ENCODE measurements around the gene TINCR. TPM values are rescaled to one million over a fixed set of nuclear protein-coding genes. Genes with fewer than 3 reads are reported as not detected.
"Not testable (repeated sequence)": the region's sequence is repeated elsewhere in the genome, so short reads cannot be mapped to it uniquely, and the experiment has no call there.

The TINCR gene
- total RNA-seq, 8 experiments from 2014 or later: 0.46 to 2.6 (median 1.1) TPM

DNA sequence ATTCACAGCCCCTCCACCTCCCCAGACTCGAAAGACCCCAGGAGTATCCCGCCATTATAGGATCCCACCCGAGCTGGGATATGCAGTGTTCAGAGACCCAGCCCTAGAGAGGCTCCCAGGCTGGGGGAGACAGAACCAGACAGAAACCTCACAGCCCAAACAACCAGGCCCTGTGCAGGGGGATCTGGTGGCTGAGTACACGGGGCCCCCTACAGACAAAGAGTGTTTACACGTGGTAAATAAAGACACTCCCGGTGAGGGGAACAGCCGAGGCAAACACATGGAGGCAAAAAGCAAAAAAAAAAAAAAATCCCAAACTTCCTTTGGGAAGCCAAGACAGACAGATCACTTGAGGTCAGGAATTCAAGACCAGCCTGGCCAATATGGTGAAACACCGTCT, 25.1 kb downstream of the TINCR start:
- Histone ChIP-seq H3K4me3 (no peak overlapping the region), H3K4me1 (replicated peaks in 1 of 2) (peaks cover 10 to 12% of the 10 kb centered on the region in 2 donors), H3K27ac (no peak overlapping the region)
- peak in 2 of 8 experiments; percentile 10 to 22 for ATAC-seq (replicated peaks in 6 of 8)
- in situ Hi-C loops (cut with MboI; ENCODE audit: low pct_unique_long_range_greater_than_20kb in 2 of 9, low sequenced_read_pairs in 9 of 9, unreplicated experiment in 9 of 9): no loop called here
- WGBS, 10 experiments: 6 to 85% (median 60%) methylated on average over 1 to 6 of the region's 8 CpGs; no CpG with 5 or more reads in 5 of the 10 experiments

DNA sequence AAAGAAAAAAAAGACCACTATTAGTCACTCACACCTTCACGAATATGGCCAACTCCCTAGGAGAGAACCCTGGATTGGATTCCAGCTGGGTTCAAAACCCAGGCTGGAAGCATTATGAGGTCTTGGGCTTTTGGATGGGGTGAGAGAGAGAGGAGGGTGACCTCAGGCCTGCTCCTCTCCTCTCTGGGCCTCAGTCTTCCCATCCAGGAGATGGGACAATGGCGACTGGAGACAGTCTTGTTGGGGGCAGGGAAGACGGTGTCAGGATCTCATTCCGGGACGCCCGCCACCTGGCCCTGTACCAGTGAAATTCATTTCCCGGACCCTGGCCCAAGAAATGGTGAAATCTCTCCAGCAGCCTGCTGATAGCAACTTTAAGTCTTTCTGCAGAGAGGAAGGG, 26.3 kb downstream of the TINCR start:
- Histone ChIP-seq H3K4me1 (replicated peaks in 1 of 2) (peaks cover 20 to 24% of the 10 kb centered on the region in 2 donors), H3K4me3 (no peak overlapping the region), H3K27ac (no peak overlapping the region)
- 86 to 100% (median 91%) methylated on average over 1 to 3 of the region's 7 CpGs; no CpG with 5 or more reads in 5 of the 10 experiments for WGBS, 10 experiments
- ATAC-seq (replicated peaks in 6 of 8): no peak
- in situ Hi-C loops (cut with MboI; ENCODE audit: low pct_unique_long_range_greater_than_20kb in 2 of 9, low sequenced_read_pairs in 9 of 9, unreplicated experiment in 9 of 9): no loop called here

GRCh38 chr19:5540208-5540607, 27.5 kb downstream of the TINCR start:
- no peak for ATAC-seq (replicated peaks in 6 of 8)

DNA sequence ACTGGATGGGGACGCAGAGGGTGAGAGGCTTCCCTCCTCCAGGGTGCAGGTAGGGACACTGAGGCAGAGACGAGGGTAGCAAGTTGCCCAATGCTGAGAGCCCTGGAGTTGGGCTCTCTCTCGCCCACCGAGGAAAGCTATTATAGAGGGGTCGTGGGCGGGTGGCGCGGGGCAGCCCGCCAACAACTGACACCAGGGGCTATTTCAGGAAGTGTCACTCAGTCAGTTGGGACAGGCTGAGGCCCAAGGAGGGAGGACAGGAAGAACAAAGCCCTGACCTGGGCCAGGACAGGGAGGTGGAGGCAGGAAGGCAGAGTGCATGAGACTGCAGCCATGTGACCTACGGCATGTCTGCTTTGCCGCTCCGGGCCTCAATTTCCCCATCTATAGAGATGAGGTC, 29.9 kb downstream of the TINCR start:
- Histone ChIP-seq H3K27ac (no peak overlapping the region), H3K4me3 (no peak overlapping the region), H3K4me1 (replicated peaks in 1 of 2) (peaks cover 26 to 30% of the 10 kb centered on the region in 2 donors)
- 40 to 100% (median 81%) methylated on average over 1 to 6 of the region's 12 CpGs; no CpG with 5 or more reads in 4 of the 10 experiments for WGBS, 10 experiments
- in situ Hi-C loops (cut with MboI; ENCODE audit: low pct_unique_long_range_greater_than_20kb in 2 of 9, low sequenced_read_pairs in 9 of 9, unreplicated experiment in 9 of 9): no loop called here
- ATAC-seq (replicated peaks in 6 of 8): no peak

More at GRCh38 chr19:5540208-5540607, 27.5 kb downstream of the TINCR start:
- WGBS, 10 experiments: 73 to 100% (median 96%) methylated on average over 1 to 7 of the region's 10 CpGs; no CpG with 5 or more reads in 3 of the 10 experiments
- H3K27ac ChIP-seq: no peak overlapping the region
- in situ Hi-C loops (cut with MboI; ENCODE audit: low pct_unique_long_range_greater_than_20kb in 2 of 9, low sequenced_read_pairs in 9 of 9, unreplicated experiment in 9 of 9): no loop called here
- no peak overlapping the region for H3K4me3 ChIP-seq
- peaks cover 26 to 30% of the 10 kb centered on the region in 2 donors for H3K4me1 ChIP-seq (replicated peaks in 1 of 2)

- WGBS, 10 experiments: 43 to 100% (median 70%) methylated on average over 1 to 9 of the region's 12 CpGs; no CpG with 5 or more reads in 3 of the 10 experiments
- Histone ChIP-seq H3K4me3 (peak overlapping the region in 1 of 5 donors; percentile 12), H3K4me1 (replicated peaks in 1 of 2) (peaks cover 26 to 30% of the 10 kb centered on the region in 2 donors), H3K27ac (peak overlapping the region; percentile 23 to 65)
- in situ Hi-C loops (cut with MboI; ENCODE audit: low pct_unique_long_range_greater_than_20kb in 2 of 9, low sequenced_read_pairs in 9 of 9, unreplicated experiment in 9 of 9): not testable (repeated sequence)
- peak in 5 of 8 experiments; percentile 15 to 47 (median 26) for ATAC-seq (replicated peaks in 6 of 8)
Measured at GRCh38 chr19:5536982-5537579, 30.7 kb downstream of the TINCR start.

- 0 to 8% (median 4%) methylated on average over 1 to 8 of the region's 38 CpGs; no CpG with 5 or more reads in 6 of the 10 experiments for WGBS, 10 experiments
- in situ Hi-C loops (cut with MboI; ENCODE audit: low pct_unique_long_range_greater_than_20kb in 2 of 9, low sequenced_read_pairs in 9 of 9, unreplicated experiment in 9 of 9): no loop called here
- H3K4me3 ChIP-seq: peak overlapping the region in 3 of 5 donors; percentile 4 to 16 (median 12)
Measured at GRCh38 chr19:5536337-5536894, 31.3 kb downstream of the TINCR start.

GRCh38 chr19:5534787-5535586, 32.8 kb downstream of the TINCR start:
- H3K27ac ChIP-seq: no peak overlapping the region

More at GRCh38 chr19:5536337-5536894, 31.3 kb downstream of the TINCR start:
- peak overlapping the region; percentile 65 to 81 for H3K27ac ChIP-seq
- ATAC-seq (replicated peaks in 6 of 8): peak; percentile 45 to 89 (median 86)
- H3K4me1 ChIP-seq (replicated peaks in 1 of 2): peaks cover 26 to 30% of the 10 kb centered on the region in 2 donors

DNA sequence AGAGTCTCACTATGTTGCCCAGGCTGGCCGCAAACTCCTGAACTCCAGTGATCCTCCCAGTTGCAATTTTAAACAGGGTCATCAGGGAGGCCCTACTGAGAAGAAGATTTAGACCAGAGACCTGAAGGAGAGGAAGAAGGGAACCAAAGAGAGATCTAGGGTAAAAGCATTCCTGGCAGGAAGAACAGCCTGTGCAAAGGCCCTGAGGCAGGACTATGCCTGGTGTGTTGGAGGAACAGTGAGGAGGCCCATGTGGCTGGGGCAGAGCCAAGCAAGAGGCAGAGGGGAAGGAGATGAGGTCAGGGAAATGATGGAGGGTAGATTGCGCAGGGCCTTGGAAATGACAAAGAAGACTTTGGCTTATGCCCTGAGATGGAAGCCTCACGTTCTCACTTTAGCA, 34.5 kb downstream of the TINCR start:
- in situ Hi-C loops (cut with MboI; ENCODE audit: low pct_unique_long_range_greater_than_20kb in 2 of 9, low sequenced_read_pairs in 9 of 9, unreplicated experiment in 9 of 9): no loop called here
- ATAC-seq (replicated peaks in 6 of 8): no peak

More at GRCh38 chr19:5534787-5535586, 32.8 kb downstream of the TINCR start:
- Histone ChIP-seq H3K4me3 (no peak overlapping the region), H3K4me1 (replicated peaks in 1 of 2) (peaks cover 26 to 30% of the 10 kb centered on the region in 2 donors)
- in situ Hi-C loops (cut with MboI; ENCODE audit: low pct_unique_long_range_greater_than_20kb in 2 of 9, low sequenced_read_pairs in 9 of 9, unreplicated experiment in 9 of 9): no loop called here
- WGBS, 10 experiments: 6 to 100% (median 69%) methylated on average over 1 to 7 of the region's 9 CpGs; no CpG with 5 or more reads in 2 of the 10 experiments
- ATAC-seq (replicated peaks in 6 of 8): no peak

DNA sequence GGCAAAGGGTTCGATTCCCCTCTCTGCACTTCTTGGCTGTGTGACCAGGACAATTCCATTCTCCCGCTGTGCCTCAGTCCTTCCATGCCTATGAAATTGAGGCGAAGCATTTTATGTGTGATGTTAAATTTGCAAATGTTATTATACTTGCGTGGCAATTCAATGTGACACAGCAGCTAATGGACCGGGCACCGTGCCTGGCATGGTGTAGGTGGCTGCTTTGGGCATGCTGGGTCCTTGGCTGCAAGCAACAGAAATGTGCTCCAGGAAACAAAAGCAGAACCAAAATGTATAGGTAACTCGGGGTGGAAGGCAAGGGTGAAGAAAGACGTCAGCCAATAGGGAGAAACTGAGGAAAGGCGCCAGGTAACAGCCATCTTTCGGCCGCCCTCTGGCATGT, 37.1 kb downstream of the TINCR start:
- in situ Hi-C loops (cut with MboI; ENCODE audit: low pct_unique_long_range_greater_than_20kb in 2 of 9, low sequenced_read_pairs in 9 of 9, unreplicated experiment in 9 of 9): no loop called here
- H3K4me3 ChIP-seq: no peak overlapping the region
- ATAC-seq (replicated peaks in 6 of 8): no peak
- H3K4me1 ChIP-seq (replicated peaks in 1 of 2): peaks cover 6 to 7% of the 10 kb centered on the region in 2 donors
- WGBS, 10 experiments: 40 to 100% (median 70%) methylated on average over 1 to 7 of the region's 11 CpGs; no CpG with 5 or more reads in 2 of the 10 experiments
- H3K27ac ChIP-seq: no peak overlapping the region

More for the DNA sequence above, 34.5 kb downstream of the TINCR start:
- Histone ChIP-seq H3K4me1 (replicated peaks in 1 of 2) (peaks cover 17 to 23% of the 10 kb centered on the region in 2 donors), H3K27ac (no peak overlapping the region), H3K4me3 (no peak overlapping the region)
- 65 to 100% (median 100%) methylated on average over 1 to 3 of the region's 3 CpGs; no CpG with 5 or more reads in 3 of the 10 experiments for WGBS, 10 experiments

GRCh38 chr19:5526691-5527090, 41.1 kb downstream of the TINCR start:
- Histone ChIP-seq H3K4me3 (no peak overlapping the region), H3K4me1 (replicated peaks in 1 of 2) (peaks cover 13 to 15% of the 10 kb centered on the region in 2 donors), H3K27ac (no peak overlapping the region)
- ATAC-seq (replicated peaks in 6 of 8): no peak
- WGBS, 10 experiments: 0 to 100% (median 87%) methylated on average over 1 to 3 of the region's 6 CpGs; no CpG with 5 or more reads in 4 of the 10 experiments
- in situ Hi-C loops (cut with MboI; ENCODE audit: low pct_unique_long_range_greater_than_20kb in 2 of 9, low sequenced_read_pairs in 9 of 9, unreplicated experiment in 9 of 9): no loop called here

DNA sequence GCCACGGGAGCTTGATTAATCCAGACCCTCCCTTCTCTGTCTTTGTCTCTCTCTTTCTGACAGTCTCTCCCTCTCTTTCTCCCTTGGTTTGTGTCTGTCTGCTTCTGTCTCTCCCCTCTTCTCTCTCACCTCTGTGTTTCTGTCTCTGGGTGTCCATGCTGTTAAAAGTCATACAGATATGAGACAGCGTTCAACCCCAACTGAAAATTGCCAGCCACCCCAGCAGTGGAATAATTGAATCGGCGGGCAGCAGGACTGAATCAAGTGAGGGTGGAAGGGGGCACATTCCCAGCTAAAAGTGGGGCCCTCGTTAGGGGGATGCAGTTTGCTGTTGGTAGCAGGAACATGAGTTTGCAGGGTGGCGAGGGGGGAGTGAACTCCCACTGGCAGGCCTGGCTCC, 43.7 kb downstream of the TINCR start:
- 0 to 100% (median 40%) methylated on average over 1 to 4 of the region's 6 CpGs; no CpG with 5 or more reads in 3 of the 10 experiments for WGBS, 10 experiments
- in situ Hi-C loops (cut with MboI; ENCODE audit: low pct_unique_long_range_greater_than_20kb in 2 of 9, low sequenced_read_pairs in 9 of 9, unreplicated experiment in 9 of 9): no loop called here
- Histone ChIP-seq H3K27ac (peak overlapping the region in 1 of 2 donors; percentile 50), H3K4me1 (replicated peaks in 1 of 2) (peaks cover 10 to 13% of the 10 kb centered on the region in 2 donors), H3K4me3 (no peak overlapping the region)
- ATAC-seq (replicated peaks in 6 of 8): peak in 1 of 8 experiments; percentile 25

DNA sequence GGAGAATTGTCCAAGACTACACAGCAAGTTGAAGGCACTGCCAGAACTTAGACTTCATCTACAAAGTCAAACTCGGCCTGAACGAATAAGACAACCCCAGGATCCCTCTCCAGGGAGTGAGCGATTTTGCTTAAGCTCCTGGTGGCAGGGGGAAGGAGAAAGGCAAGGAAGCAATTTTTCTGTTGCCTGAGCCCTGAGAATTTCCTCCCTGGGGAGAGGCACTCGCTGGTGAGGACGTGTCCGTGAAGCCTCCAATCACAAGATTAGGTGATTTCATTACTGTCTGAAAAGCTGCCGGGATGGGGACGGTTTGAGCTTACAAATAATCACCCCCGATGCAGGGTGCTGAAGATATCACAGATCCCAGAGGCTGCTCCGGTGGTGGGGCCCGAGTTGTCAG, 45.6 kb downstream of the TINCR start:
- 40 to 82% (median 63%) methylated on average over 1 to 7 of the region's 11 CpGs; no CpG with 5 or more reads in 4 of the 10 experiments for WGBS, 10 experiments
- peaks cover 10 to 13% of the 10 kb centered on the region in 2 donors for H3K4me1 ChIP-seq (replicated peaks in 1 of 2)
- no peak overlapping the region for H3K4me3 ChIP-seq
- no peak for ATAC-seq (replicated peaks in 6 of 8)
- in situ Hi-C loops (cut with MboI; ENCODE audit: low pct_unique_long_range_greater_than_20kb in 2 of 9, low sequenced_read_pairs in 9 of 9, unreplicated experiment in 9 of 9): no loop called here
- H3K27ac ChIP-seq: no peak overlapping the region

Measured in motor neuron (in vitro differentiated cells).